Measurements from ENCODE around the gene FCHSD2. TPM values are rescaled to one million over a fixed set of nuclear protein-coding genes. Genes with fewer than 3 reads are reported as not detected.

FCHSD2 gene
- total and polyA plus RNA-seq, 2 of the 13 experiments (the other 11 are each of a cell fraction or from before 2014, with no cell fraction given), result 20.5 to 24.8 TPM

GRCh38 chr11:73185680-73186293, 43.7 kb upstream of the FCHSD2 start (continued):
- TF ChIP-seq ZNF407 (CRISPR knock-in tag; IDR thresholded peaks at IDR 0.05; ENCODE audit: not compliant biosample characterization), result peak; percentile 13
- 0 out of 2 replicates have a peak, but pooled peaks have one; percentile 13 for TF ChIP-seq ZBTB7B (CRISPR knock-in tag; IDR thresholded peaks at IDR 0.05)
- TF ChIP-seq ZNF205 (CRISPR knock-in tag; IDR thresholded peaks at IDR 0.05), result no peak
- TF ChIP-seq ZFP91 (CRISPR knock-in tag; IDR thresholded peaks at IDR 0.05; ENCODE audit: borderline replicate concordance), result peak; percentile 37; the same call in 1 of the 2 replicates
